HG02571 (cell line): Measurements from ENCODE around the gene CLCNKB.

Experiments used
- ATAC-seq: cut with Tn5 transposase; IDR thresholded peaks from one replicate; pipeline ENCODE4 v1.9.1; 2021; ENCODE audit warnings: mild to moderate bottlenecking, moderate library complexity; ENCODE audit not compliant: unreplicated experiment

Gene CLCNKB

DNA sequence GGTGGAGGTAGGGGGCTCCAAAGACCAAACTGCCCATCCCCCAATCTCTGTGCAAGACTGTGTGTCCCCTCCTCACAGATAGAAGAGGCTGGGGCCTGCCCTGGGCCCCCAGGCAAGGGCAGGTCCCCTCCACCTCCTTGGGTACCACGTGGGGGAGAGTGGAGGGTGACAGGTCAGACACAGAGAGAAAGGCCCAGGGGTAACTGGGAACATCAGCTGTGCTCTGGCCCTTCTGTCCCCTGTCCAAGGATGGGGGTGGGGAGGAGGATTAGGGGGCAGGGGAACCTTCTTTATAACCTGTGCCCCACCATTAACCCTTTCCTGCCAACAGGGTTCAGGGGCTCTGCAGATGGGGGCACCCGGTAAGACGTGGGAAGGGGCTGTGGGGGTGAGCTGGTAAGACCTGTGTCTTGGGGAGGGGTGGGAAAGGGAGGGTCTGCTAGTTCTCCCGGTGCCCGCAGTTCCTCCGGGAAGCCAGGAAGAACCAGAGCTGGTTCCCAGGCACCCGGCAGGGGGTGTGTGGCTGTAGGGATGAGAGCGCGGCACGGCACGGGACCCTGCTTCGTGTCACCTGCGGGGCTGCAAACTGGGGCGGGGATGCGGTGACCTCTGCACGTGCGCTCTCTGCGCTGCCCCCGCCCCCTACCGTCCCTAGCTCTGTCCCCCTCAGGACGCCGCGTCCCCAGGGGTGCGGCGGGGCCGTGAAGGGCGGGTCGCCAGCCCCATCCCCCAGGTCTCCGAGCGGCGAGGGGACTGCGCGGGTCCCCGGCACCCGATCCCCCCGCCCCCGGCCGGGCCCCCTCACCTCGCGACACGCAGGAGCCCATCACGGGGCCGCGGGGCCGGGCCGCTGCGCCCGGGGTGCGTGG, 29.3 kb downstream of the CLCNKB start:
- no peak for ATAC-seq

DNA sequence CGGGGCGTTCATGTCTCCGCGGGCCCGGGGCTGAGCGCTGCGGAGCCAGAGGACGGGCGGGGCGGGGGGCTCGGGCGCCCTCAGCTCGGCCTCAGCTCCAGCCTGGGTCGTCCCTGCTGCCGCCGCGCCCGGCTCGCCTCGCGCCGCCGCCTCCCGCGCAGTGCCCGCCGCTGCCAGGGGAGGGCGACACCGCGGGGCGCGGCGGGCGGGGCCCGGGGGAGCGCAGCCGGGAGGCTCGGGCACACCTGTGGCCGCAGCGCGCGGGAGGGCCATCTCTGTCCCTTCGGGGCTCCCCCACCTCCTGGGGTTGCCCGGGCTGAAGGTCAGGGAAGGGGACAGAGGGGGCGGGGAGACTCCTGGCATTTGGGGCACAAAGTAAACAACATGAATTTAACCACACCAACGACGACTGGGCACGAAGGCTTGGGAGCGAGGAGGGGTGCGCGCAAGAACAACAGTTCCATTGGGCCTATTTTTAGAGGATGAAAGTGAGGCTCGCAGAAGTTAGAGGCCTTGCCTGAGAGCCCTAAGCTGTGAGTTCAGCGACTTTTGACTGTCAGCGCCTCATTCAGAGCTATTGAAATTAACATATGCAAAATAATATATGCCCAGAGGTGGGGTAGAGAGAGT, 30.0 kb downstream of the CLCNKB start, which contains the start of gene FAM131C:
Gene FAM131C, minus strand, starts transcription at position 162 of the 630 bp plus-strand sequence. CDS start 209 bp downstream, outside the sequence.
- ATAC-seq = no peak

- ATAC-seq = no peak
These were observed 30.6 kb downstream of the CLCNKB start for GRCh38 chr1:16074217-16074616.

GRCh38 chr1:16075337-16076030, 31.9 kb downstream of the CLCNKB start:
- no peak for ATAC-seq

GRCh38 chr1:16076031-16076864, 32.7 kb downstream of the CLCNKB start:
- ATAC-seq = no peak

- no peak for ATAC-seq
These were observed 33.3 kb downstream of the CLCNKB start for GRCh38 chr1:16076865-16077238.

DNA sequence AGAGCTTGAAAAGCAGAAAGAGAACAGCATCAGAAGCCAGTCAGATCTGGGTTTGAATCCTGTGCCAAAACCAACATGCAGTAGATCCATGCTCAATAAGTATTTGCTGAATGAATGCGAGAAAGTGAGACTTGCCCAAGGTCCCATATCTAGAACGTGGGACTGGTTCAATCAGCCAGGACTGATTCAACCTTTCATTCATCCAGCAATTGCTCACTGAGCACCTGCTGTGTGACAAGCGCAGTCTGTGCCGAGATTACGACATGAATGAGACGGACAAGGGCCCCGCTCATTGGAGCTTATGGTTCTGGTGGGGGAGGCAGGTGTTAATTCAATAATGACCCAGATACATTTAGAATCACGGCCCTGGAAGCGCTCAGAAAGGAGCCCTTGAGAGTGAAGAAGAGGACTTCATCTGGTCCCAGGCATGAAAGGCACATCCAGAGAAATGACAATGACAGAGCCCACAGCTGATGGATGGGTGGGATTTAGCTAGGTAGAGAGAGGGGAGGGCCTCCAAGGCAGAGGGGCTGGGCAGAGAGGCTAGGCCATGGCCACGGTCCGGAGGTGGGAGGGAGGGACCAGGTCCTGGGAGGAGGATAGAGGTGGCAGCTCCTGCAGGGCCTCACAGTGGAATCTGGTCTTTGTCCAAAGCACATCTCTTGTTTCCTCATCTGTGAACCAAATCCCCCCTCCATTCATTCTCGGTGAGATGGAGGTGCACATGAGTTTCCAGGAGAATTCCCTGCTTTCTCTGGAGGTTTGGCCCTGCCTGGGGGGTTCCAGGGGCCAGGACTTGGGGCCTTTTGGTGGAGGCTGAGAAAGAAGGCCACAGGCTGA, 34.0 kb downstream of the CLCNKB start:
- ATAC-seq = no peak

DNA sequence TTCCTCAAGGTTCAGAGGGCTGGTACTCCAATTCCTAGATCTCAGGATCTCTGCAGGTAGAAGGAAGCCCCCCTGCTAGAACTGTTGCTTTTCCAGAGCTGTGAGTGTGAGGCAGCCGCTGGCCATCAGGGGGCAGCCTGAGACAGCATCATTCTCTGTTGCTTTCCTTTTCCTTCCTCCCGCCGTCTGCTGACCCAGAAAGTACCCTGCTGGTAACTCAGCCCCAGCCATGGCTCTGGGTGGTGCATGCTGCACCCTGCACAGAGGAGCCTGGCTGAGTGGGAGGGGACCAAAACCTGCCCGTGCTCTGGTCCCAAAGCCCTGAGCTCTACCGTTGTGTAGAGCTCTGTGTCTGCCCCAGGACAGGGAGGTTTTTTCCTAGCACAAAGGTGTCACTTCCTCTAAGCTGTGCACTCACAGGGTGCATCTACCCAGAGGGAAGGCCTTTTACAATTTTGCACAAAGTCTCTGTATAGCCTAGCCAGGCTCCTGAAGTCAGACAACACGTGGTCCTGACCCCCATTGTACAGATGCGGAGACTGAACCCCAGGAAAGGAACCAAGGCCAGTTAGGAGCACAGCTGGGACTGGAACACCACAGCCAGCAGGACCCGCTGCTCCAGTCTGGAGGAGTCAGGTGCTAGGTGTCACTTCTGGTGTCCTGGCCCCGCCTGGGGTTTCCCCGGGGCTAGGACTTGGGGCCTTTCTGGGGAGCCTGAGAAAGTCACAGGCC, 35.5 kb downstream of the CLCNKB start:
- no peak for ATAC-seq

DNA sequence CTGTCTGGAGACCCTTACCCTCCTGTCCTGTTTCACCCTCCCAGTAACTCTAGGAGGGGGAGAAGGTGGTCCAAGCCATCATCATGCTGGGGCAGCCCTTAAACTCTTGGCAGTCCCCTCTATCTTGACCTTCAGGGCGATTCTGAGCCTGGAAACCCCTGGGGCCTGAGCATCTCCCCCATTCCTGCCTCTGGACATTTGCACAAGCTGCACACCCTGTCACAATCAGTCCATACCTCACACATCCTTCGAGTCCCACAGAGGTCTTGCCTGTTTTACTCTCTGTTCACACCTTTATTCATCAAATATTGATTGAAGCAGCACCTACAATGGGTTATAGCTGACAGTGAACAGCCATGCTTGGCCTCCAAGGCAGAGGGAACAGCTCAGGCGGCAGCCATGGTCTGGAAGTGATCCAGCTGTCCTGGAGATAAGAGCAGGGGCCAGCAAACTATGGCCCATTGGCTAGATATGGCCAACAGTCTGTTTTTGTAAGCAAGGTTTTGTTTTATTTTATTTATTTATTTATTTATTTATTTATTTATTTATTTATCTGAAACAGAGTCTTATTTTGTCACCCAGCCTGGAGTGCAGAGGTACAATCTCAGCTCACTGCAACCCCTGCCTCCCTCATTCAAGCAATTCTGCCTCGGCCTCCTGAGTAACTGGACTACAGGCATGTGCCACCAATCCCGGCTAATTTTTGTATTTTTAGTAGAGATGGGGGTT, 37.0 kb downstream of the CLCNKB start:
- ATAC-seq = no peak

- no peak for ATAC-seq
These were observed 38.1 kb downstream of the CLCNKB start for GRCh38 chr1:16081636-16082035.

- no peak for ATAC-seq
These were observed 38.9 kb downstream of the CLCNKB start for GRCh38 chr1:16082283-16083038.

- ATAC-seq = no peak
These were observed 39.9 kb downstream of the CLCNKB start for GRCh38 chr1:16083486-16083885.

DNA sequence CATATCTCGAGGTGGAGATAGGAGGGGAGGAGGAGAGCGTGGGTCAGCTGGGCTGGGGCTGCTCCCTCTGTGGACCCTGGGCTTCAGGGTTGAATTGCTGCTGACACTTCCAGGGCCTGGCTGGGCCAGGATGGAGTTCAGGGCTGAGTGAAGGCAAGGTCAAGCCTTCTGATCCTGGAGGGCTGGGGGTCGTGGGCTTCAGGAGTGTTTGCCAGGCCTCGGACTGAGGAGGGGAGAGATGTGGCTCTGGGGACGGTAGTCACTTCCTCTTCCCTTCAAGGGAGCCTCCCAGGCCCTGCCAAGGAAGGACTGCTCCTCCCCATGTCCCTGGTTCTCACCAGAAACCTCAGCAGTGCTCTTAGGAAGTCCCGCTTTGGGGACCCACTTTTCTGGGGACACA, 41.9 kb downstream of the CLCNKB start:
- ATAC-seq = no peak

- no peak for ATAC-seq
These were observed 44.2 kb downstream of the CLCNKB start for GRCh38 chr1:16087733-16088132.

GRCh38 chr1:16088351-16088911, 44.8 kb downstream of the CLCNKB start:
- ATAC-seq = no peak

DNA sequence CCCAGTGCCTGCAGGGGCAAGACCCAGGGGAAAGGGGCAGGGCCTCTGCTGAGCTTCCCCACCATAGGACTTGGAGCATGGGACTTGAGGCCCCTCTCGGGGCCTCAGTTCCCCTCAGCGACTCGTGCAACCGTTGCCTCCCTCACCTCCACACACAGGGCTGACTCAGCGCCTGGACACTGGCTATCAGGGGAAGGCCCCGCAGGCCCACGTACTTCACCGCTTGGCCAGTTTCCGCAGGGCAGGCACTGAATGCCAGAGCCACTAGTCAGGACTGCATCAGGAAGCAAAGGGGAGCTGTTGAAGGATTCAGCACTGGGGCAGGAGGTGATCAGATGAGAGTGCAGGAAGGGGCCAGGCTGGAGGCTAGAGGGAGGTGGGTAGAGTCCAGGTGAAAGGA, 45.4 kb downstream of the CLCNKB start:
- no peak for ATAC-seq

DNA sequence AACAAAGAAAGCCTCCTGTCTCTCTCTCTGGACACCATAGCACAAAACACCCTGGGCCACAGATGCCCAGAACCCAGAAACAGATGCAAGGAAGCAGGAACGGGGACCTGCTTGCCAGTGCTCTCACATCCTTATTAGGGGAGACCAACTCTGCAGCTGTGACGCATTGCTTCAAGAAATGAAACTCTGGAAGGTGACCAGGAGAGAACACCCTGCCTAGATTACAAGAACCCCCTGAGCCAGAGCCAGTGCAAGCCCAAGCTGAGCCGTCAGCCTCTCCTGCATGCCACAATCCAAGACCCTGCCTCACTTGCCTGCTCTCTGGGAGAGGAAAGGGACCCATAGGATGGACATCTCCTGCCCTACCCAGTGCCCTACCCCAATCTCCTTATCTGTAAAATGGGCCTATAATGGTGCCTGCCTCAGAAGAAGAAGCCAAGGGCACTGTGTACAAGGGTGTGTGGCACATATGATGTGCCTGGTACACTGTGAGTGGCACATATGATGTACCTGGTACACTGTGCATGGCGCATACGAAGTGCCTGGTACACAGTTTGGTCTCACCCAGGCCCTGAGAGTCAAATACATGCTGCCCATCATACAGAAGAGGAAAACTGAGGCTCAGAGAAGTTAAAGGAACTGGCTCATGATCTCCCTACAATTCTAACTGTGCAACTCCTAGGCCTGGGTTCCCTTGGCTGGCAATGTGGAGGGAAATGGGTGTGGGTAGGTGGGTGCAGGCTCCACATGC, 46.7 kb downstream of the CLCNKB start:
- no peak for ATAC-seq
